ENCODE results near the gene HOXB6. TPM values are rescaled to one million over a fixed set of nuclear protein-coding genes. Genes with fewer than 3 reads are reported as not detected.

The HOXB6 gene
- total RNA-seq, 1 donor from 2014 or later: not detected

GRCh38 chr17:48570325-48571023 lies 34.3 kb downstream of the HOXB6 start:
- no peaks in the 10 kb centered on the region for H3K79me2 ChIP-seq (ENCODE audit: low read depth)

GRCh38 chr17:48569674-48570324 lies 35.0 kb downstream of the HOXB6 start:
- Histone ChIP-seq H3K36me3 (no peaks in the 10 kb centered on the region), H3K9ac (no peak overlapping the region), H3K4me2 (no peak overlapping the region), H3K4me1 (no peaks in the 10 kb centered on the region), H3K4me3 (no peak overlapping the region), H4K20me1 (ENCODE audit: low read depth) (peaks cover 98% of the 10 kb centered on the region), H3K27me3 (peaks cover 100% of the 10 kb centered on the region), H3K27ac (no peak overlapping the region), H3K9me3 (ENCODE audit: low read depth) (no peaks in the 10 kb centered on the region), H3F3A (ENCODE audit: low read depth) (no peaks in the 10 kb centered on the region), H2AFZ (replicated peaks) (no peak overlapping the region), H3K79me2 (ENCODE audit: low read depth) (no peaks in the 10 kb centered on the region)
- Mint-ChIP-seq H3K9me3 (peaks cover 2% of the 10 kb centered on the region), H3K27ac (no peak overlapping the region), H3K4me1 (no peaks in the 10 kb centered on the region), H3K36me3 (no peaks in the 10 kb centered on the region), H3K27me3 (ENCODE audit: insufficient read depth, low read depth) (peaks cover 28% of the 10 kb centered on the region), H3K4me3 (no peak overlapping the region)
- TF ChIP-seq EZH2 (IDR thresholded peaks at IDR 0.05): no peak
- TF ChIP-seq CTCF (IDR thresholded peaks at IDR 0.05): no peak
- peak; percentile 60 for TF ChIP-seq EZH2phosphoT487 (IDR thresholded peaks at IDR 0.05)
- DNase-seq (ENCODE audit: low spot score): no peak

More at GRCh38 chr17:48570325-48571023, 34.3 kb downstream of the HOXB6 start:
- Histone ChIP-seq H3K9ac (no peak overlapping the region), H3K4me2 (no peak overlapping the region), H3K4me3 (no peak overlapping the region), H3K9me3 (ENCODE audit: low read depth) (no peaks in the 10 kb centered on the region), H3F3A (ENCODE audit: low read depth) (no peaks in the 10 kb centered on the region), H3K4me1 (no peaks in the 10 kb centered on the region), H2AFZ (replicated peaks) (no peak overlapping the region), H4K20me1 (ENCODE audit: low read depth) (peaks cover 98% of the 10 kb centered on the region), H3K27ac (no peak overlapping the region), H3K27me3 (peaks cover 100% of the 10 kb centered on the region), H3K36me3 (no peaks in the 10 kb centered on the region)
- H3K4me3 Mint-ChIP-seq: no peak overlapping the region
- H3K4me1 Mint-ChIP-seq: no peaks in the 10 kb centered on the region
- no peaks in the 10 kb centered on the region for H3K36me3 Mint-ChIP-seq
- peak; percentile 95 for TF ChIP-seq EZH2 (IDR thresholded peaks at IDR 0.05)
- peak; percentile 84 for TF ChIP-seq EZH2phosphoT487 (IDR thresholded peaks at IDR 0.05)
- TF ChIP-seq CTCF (IDR thresholded peaks at IDR 0.05): no peak
- no peak for DNase-seq (ENCODE audit: low spot score)
- H3K9me3 Mint-ChIP-seq: peaks cover 2% of the 10 kb centered on the region
- H3K27me3 Mint-ChIP-seq (ENCODE audit: insufficient read depth, low read depth): peaks cover 34% of the 10 kb centered on the region
- H3K27ac Mint-ChIP-seq: no peak overlapping the region

- H3K27me3 ChIP-seq: peaks cover 100% of the 10 kb centered on the region
- no peaks in the 10 kb centered on the region for H3K36me3 ChIP-seq
- no peak overlapping the region for H3K4me2 ChIP-seq
- Mint-ChIP-seq H3K27ac (no peak overlapping the region), H3K4me1 (no peaks in the 10 kb centered on the region), H3K27me3 (ENCODE audit: insufficient read depth, low read depth) (peaks cover 22% of the 10 kb centered on the region), H3K4me3 (no peak overlapping the region), H3K9me3 (peaks cover 2% of the 10 kb centered on the region), H3K36me3 (no peaks in the 10 kb centered on the region)
- no peaks in the 10 kb centered on the region for H3K4me1 ChIP-seq
- no peak for DNase-seq (ENCODE audit: low spot score)
- no peaks in the 10 kb centered on the region for H3F3A ChIP-seq (ENCODE audit: low read depth)
- TF ChIP-seq CTCF (IDR thresholded peaks at IDR 0.05) (no peak), EZH2 (IDR thresholded peaks at IDR 0.05) (no peak), EZH2phosphoT487 (IDR thresholded peaks at IDR 0.05) (no peak)
- no peak overlapping the region for H3K27ac ChIP-seq
- no peak overlapping the region for H3K4me3 ChIP-seq
- peaks cover 98% of the 10 kb centered on the region for H4K20me1 ChIP-seq (ENCODE audit: low read depth)
- no peaks in the 10 kb centered on the region for H3K9me3 ChIP-seq (ENCODE audit: low read depth)
- H3K79me2 ChIP-seq (ENCODE audit: low read depth): no peaks in the 10 kb centered on the region
- H3K9ac ChIP-seq: no peak overlapping the region
- no peak overlapping the region for H2AFZ ChIP-seq (replicated peaks)
These were observed 35.6 kb downstream of the HOXB6 start for GRCh38 chr17:48569240-48569582.
